Hematopoietic multipotent progenitor cell treated with erythropoietin and hydrocortisone succinate and interleukin-3 and kit ligand, for 4 days (in vitro differentiated cells): Measurements from ENCODE around the gene ERI2.
A peak's percentile ranks its signal among the peaks of the same experiment; 100 is the strongest.
"Not testable (repeated sequence)": the region's sequence is repeated elsewhere in the genome, so short reads cannot be mapped to it uniquely, and the experiment has no call there.

Experiments used
- DNase-seq: peaks from one replicate; pipeline ENCODE4 v3.0.0-alpha.2; 2015

The ERI2 gene

GRCh38 chr16:20764448-20764847, 41.8 kb downstream of the ERI2 start:
- DNase-seq, result not testable (repeated sequence)

GRCh38 chr16:20763461-20764232, 42.6 kb downstream of the ERI2 start, which contains the start of gene ACSM3:
Gene ACSM3 (plus strand): TSS chr16:20764014. CDS start chr16:20770035, 6,021 bp downstream.
- peak; percentile 94 for DNase-seq

- DNase-seq, result no peak
These were observed 43.7 kb downstream of the ERI2 start for GRCh38 chr16:20762404-20763123.

GRCh38 chr16:20761175-20761574, 45.1 kb downstream of the ERI2 start:
- no peak for DNase-seq

GRCh38 chr16:20760346-20760745, 45.9 kb downstream of the ERI2 start:
- peak; percentile 72 for DNase-seq

GRCh38 chr16:20755799-20756198, 50.5 kb downstream of the ERI2 start:
- not testable (repeated sequence) for DNase-seq

GRCh38 chr16:20755238-20755637, 51.0 kb downstream of the ERI2 start:
- DNase-seq, result no peak

- no peak for DNase-seq
These were observed 52.5 kb downstream of the ERI2 start for GRCh38 chr16:20753727-20754126.

- DNase-seq, result no peak
These were observed 55.7 kb downstream of the ERI2 start for GRCh38 chr16:20750558-20750957.

GRCh38 chr16:20749474-20749873, 56.8 kb downstream of the ERI2 start:
- DNase-seq, result no peak

- peak; percentile 94 for DNase-seq
These were observed 59.0 kb downstream of the ERI2 start for GRCh38 chr16:20747030-20747816.

- no peak for DNase-seq
These were observed 59.8 kb downstream of the ERI2 start for GRCh38 chr16:20746461-20746860.
